Endothelial cell of umbilical vein (primary cell): ENCODE measurements around the gene ITIH3. TPM values are rescaled to one million over a fixed set of nuclear protein-coding genes. Genes with fewer than 3 reads are reported as not detected.

ENCODE experiments used
- BruUV-seq: library from RNA; stranded (reverse); fragments of 400-500 nt; replicated peaks from 2 replicates; lab custom pipeline; 2021; lab: Mats Ljungman, UMichigan
- CTCF ChIA-PET: fragments of 300-600, 350-600 bp; sonication (Branson Sonifier 250); formaldehyde crosslinking; loops from one replicate; lab custom pipeline; 2021; ENCODE audit warnings: antibody characterized with exemption, inconsistent platforms; lab: Charles Lee
- POLR2A ChIA-PET: fragments of 300-600, 350-600 bp; sonication (Branson Sonifier 250); formaldehyde crosslinking; loops from one replicate; lab custom pipeline; 2021; ENCODE audit warnings: antibody characterized with exemption, inconsistent platforms; lab: Charles Lee
- DNase-seq: peaks from one replicate; pipeline ENCODE4 v3.0.0-alpha.2; 2011; ENCODE audit warnings: low read depth, low spot score
- FAIRE-seq: peaks from 2 replicates; lab custom pipeline; 2011; peaks lifted over from hg19 to GRCh38; lab: Jason Lieb, UNC
- H2AFZ ChIP-seq: 2 replicates; pipeline ENCODE4 v1.6.0; 2012; ENCODE audit warnings: low read depth, low read length, control low read depth, inconsistent platforms
- H3K27ac ChIP-seq: 2 replicates; pipeline ENCODE4 v1.5.1; 2011; ENCODE audit warnings: low read depth, mild to moderate bottlenecking, control low read depth, low read length, moderate library complexity; ENCODE audit not compliant: insufficient read depth
- H3K27me3 ChIP-seq, 2 experiments: 2 replicates each; pipeline versions ENCODE4 v1.6.0 to v1.6.1; 2011; ENCODE audit warnings: low read length in 2 of 2, mixed read lengths in 1 of 2; ENCODE audit not compliant: control insufficient read depth in 2 of 2, insufficient read depth in 2 of 2
- H3K36me3 ChIP-seq, 2 experiments: 2 replicates in 1 of 2; 3 replicates in 1 of 2; pipeline ENCODE4 v1.5.1; 2011; ENCODE audit warnings: low read length in 2 of 2, mild to moderate bottlenecking in 1 of 2, moderate library complexity in 1 of 2; ENCODE audit not compliant: control insufficient read depth in 2 of 2, insufficient read depth in 2 of 2; ENCODE audit errors: extremely low read depth in 1 of 2
- H3K4me1 ChIP-seq: 3 replicates; pipeline ENCODE4 v1.5.1; 2011; ENCODE audit warnings: mild to moderate bottlenecking, low read length; ENCODE audit not compliant: control insufficient read depth, insufficient read depth; ENCODE audit errors: extremely low read depth
- H3K4me2 ChIP-seq: 2 replicates; pipeline ENCODE4 v1.6.1; 2011; ENCODE audit warnings: low read length, control low read depth, mixed read lengths; ENCODE audit not compliant: insufficient read depth
- H3K4me3 ChIP-seq, 3 experiments: fragments of 200-600 bp in 1 of 3; sonication (generic), shearing (Covaris generic) in 1 of 3; replicated peaks in 1 of 3; 2 replicates each; pipeline ENCODE4 v1.5.1; 2011 to 2016; ENCODE audit warnings: control low read depth in 3 of 3, low read length in 3 of 3, mild to moderate bottlenecking in 2 of 3, inconsistent platforms in 1 of 3, low read depth in 1 of 3, moderate library complexity in 1 of 3; ENCODE audit not compliant: insufficient read depth in 1 of 3
- H3K79me2 ChIP-seq: 2 replicates; pipeline ENCODE4 v1.6.0; 2012; ENCODE audit warnings: low read length, inconsistent platforms; ENCODE audit not compliant: control insufficient read depth, insufficient read depth
- H3K9ac ChIP-seq: replicated peaks from 2 replicates; pipeline ENCODE3; 2011; ENCODE audit warnings: low read length, control low read depth; ENCODE audit not compliant: insufficient read depth; ENCODE audit errors: extremely low read depth
- H3K9me1 ChIP-seq: replicated peaks from 3 replicates; pipeline ENCODE4 v1.6.0; 2011; ENCODE audit warnings: mild to moderate bottlenecking, low read length; ENCODE audit not compliant: control insufficient read depth, insufficient read depth; ENCODE audit errors: extremely low read depth
- H3K9me3 ChIP-seq: replicated peaks from 2 replicates; pipeline ENCODE4 v1.5.1; 2012; ENCODE audit warnings: low read length, inconsistent platforms; ENCODE audit not compliant: control insufficient read depth, insufficient read depth
- H4K20me1 ChIP-seq: replicated peaks from 2 replicates; pipeline ENCODE3; 2011; ENCODE audit warnings: mild to moderate bottlenecking, low read length; ENCODE audit not compliant: control insufficient read depth, insufficient read depth; ENCODE audit errors: extremely low read depth
- CTCF ChIP-seq, 2 donors: IDR thresholded peaks; 1 replicate in 1 of 2; 2 replicates in 1 of 2; pipeline ENCODE4 v1.5.1; 2011; ENCODE audit warnings: low read length in 2 of 2, mild to moderate bottlenecking in 2 of 2, moderate library complexity in 2 of 2, control low read depth in 1 of 2, inconsistent platforms in 1 of 2, low read depth in 1 of 2; ENCODE audit not compliant: insufficient read depth in 1 of 2; ENCODE audit errors: extremely low read depth in 1 of 2
- EZH2 ChIP-seq: IDR thresholded peaks from 2 replicates; pipeline ENCODE4 v1.6.1; 2012; ENCODE audit warnings: borderline replicate concordance, low read depth, mild to moderate bottlenecking, moderate library complexity, low read length, inconsistent platforms; ENCODE audit not compliant: severe bottlenecking
- FOS ChIP-seq: IDR thresholded peaks from 2 replicates; pipeline ENCODE4 v1.6.1; 2011; ENCODE audit warnings: mild to moderate bottlenecking, low read length, moderate library complexity, borderline replicate concordance; ENCODE audit not compliant: insufficient read depth
- GATA2 ChIP-seq: IDR thresholded peaks from 2 replicates; pipeline ENCODE4 v1.7.0; 2011; ENCODE audit warnings: low read depth, mild to moderate bottlenecking, moderate library complexity, mixed read lengths, low read length; ENCODE audit not compliant: insufficient read length, insufficient read depth
- JUN ChIP-seq: IDR thresholded peaks from 2 replicates; pipeline ENCODE4 v1.6.1; 2011; ENCODE audit warnings: borderline replicate concordance, low read depth; ENCODE audit not compliant: insufficient read length, insufficient read depth
- MAX ChIP-seq: IDR thresholded peaks from 2 replicates; pipeline ENCODE4 v1.6.1; 2011; ENCODE audit not compliant: insufficient read depth, insufficient read length
- MYC ChIP-seq: IDR thresholded peaks from one replicate; pipeline ENCODE4 v1.6.1; 2011; ENCODE audit warnings: mild to moderate bottlenecking, low read depth, low read length
- POLR2A ChIP-seq: IDR thresholded peaks from 2 replicates; pipeline ENCODE4 v1.6.1; 2012; ENCODE audit warnings: low read depth, mild to moderate bottlenecking, control low read depth, low read length
- POLR2AphosphoS5 ChIP-seq: IDR thresholded peaks from 2 replicates; pipeline ENCODE4 v1.6.1; 2012; ENCODE audit warnings: low read depth, mild to moderate bottlenecking, control low read depth, low read length, moderate library complexity; ENCODE audit not compliant: insufficient read depth
- dilution Hi-C: fragments of 300-500 bp; cut with MboI; formaldehyde crosslinking; loops from one replicate; pipeline ENCODE4 v1.15.0; 2019; ENCODE audit warnings: low sequenced_read_pairs; ENCODE audit not compliant: extremely low pct_ligation_motif_present
- intact Hi-C: fragments of 100-400 bp; cut with micrococcal nuclease; formaldehyde crosslinking; loops from one replicate; pipeline ENCODE4 v1.10.0; 2022
- polyA plus RNA-seq, 4 experiments: library from polyadenylated mRNA; depleted of rRNA in 3 of 4; stranded (reverse) in 3 of 4; unstranded in 1 of 4; fragments of >200 nt; gene quantifications; 2 replicates each; pipeline versions ENCODE4 v1.2.1 to v1.2.3, GENCODE V29; 2011 to 2012; ENCODE audit warnings: missing spikeins in 1 of 4
- total RNA-seq: library from RNA; stranded (reverse); gene quantifications from 2 replicates; pipeline ENCODE4 v1.2.3, GENCODE V29; 2021

ITIH3 gene
- total and polyA plus RNA-seq, 2 donors (not counting 3 experiments of a cell fraction or from before 2014, with no cell fraction given) = not detected

GRCh38 chr3:52843108-52843865, 48.7 kb downstream of the ITIH3 start:
- H2AFZ ChIP-seq = no peak overlapping the region
- no peaks in the 10 kb centered on the region for H3K79me2 ChIP-seq
- dilution Hi-C loops (no loop called here), intact Hi-C loops (no loop called here)
- no peak for FAIRE-seq
- H4K20me1 ChIP-seq = no peaks in the 10 kb centered on the region
- H3K9me3 ChIP-seq = no peaks in the 10 kb centered on the region
- ChIA-PET CTCF (interaction anchor here (1.0 to 2.6 kb wide), 3 partner anchors 12 to 50 kb away, joined by 3 to 8 read pairs (median 5); no protein-coding TSS in a partner anchor), POLR2A (no interaction called here)
- no peak overlapping the region for H3K9ac ChIP-seq
- H3K27ac ChIP-seq = no peak overlapping the region
- no peaks in the 10 kb centered on the region for H3K9me1 ChIP-seq
- H3K4me3 ChIP-seq = no peak overlapping the region
- no TSS peak for BruUV-seq
- DNase-seq = no peak
- no peaks in the 10 kb centered on the region for H3K4me1 ChIP-seq
- TF ChIP-seq POLR2A (no peak), POLR2AphosphoS5 (no peak), JUN (no peak), CTCF (IDR thresholded peaks at IDR 0.05; ENCODE audit: extremely low read depth in 1 of 2, insufficient read depth in 1 of 2, low read depth in 1 of 2, low read length in 2 of 2) (no peak), EZH2 (no peak), MAX (no peak), FOS (no peak), MYC (no peak), GATA2 (no peak)
- no peaks in the 10 kb centered on the region for H3K27me3 ChIP-seq
- peaks cover 0 to 5% of the 10 kb centered on the region in 2 experiments for H3K36me3 ChIP-seq
- no peak overlapping the region for H3K4me2 ChIP-seq
